KG1 (cell line): Measurements from ENCODE around the gene FAM180A.

Experiments
- DNase-seq: peaks from one replicate; lab custom pipeline; 2025; lab: John Stamatoyannopoulos, UW

The FAM180A gene

GRCh38 chr7:135682191-135682590 lies 66.4 kb downstream of the FAM180A start:
- no peak for DNase-seq

DNA sequence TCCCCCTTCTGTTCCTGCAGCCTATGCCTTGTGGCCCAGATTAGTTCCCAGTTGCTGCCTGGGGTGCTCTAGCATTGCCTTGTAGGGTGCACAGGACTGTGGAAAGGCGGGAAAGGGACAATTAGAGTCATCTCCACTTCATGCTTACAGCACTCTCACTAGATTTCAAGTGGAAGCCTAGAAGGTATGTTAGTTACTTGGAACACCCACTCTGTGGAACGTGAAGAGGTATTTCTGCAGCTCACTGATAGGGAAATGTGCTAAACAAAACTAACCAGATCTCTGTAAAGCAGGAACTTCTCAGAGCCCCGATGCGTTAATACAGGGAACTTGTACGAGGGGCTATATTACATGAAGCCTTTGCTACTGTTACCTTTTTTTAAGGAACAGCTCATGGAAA lies 66.9 kb downstream of the FAM180A start:
- no peak for DNase-seq
